Dermis blood vessel endothelial cell (primary cell): ENCODE data around the gene SPEM2. TPM values are rescaled to one million over a fixed set of nuclear protein-coding genes. Genes with fewer than 3 reads are reported as not detected.
"Not testable (repeated sequence)": the region's sequence is repeated elsewhere in the genome, so short reads cannot be mapped to it uniquely, and the experiment has no call there.

ENCODE experiments used
- DNase-seq: peaks from one replicate; pipeline ENCODE4 v3.0.0; 2010
- total RNA-seq: library from RNA; depleted of rRNA; stranded (reverse); fragments of >200 nt; gene quantifications from 2 replicates; pipeline ENCODE4 v1.2.3, GENCODE V29; 2014

Gene SPEM2
- total RNA-seq, 1 donor from 2014 or later = not detected

DNA sequence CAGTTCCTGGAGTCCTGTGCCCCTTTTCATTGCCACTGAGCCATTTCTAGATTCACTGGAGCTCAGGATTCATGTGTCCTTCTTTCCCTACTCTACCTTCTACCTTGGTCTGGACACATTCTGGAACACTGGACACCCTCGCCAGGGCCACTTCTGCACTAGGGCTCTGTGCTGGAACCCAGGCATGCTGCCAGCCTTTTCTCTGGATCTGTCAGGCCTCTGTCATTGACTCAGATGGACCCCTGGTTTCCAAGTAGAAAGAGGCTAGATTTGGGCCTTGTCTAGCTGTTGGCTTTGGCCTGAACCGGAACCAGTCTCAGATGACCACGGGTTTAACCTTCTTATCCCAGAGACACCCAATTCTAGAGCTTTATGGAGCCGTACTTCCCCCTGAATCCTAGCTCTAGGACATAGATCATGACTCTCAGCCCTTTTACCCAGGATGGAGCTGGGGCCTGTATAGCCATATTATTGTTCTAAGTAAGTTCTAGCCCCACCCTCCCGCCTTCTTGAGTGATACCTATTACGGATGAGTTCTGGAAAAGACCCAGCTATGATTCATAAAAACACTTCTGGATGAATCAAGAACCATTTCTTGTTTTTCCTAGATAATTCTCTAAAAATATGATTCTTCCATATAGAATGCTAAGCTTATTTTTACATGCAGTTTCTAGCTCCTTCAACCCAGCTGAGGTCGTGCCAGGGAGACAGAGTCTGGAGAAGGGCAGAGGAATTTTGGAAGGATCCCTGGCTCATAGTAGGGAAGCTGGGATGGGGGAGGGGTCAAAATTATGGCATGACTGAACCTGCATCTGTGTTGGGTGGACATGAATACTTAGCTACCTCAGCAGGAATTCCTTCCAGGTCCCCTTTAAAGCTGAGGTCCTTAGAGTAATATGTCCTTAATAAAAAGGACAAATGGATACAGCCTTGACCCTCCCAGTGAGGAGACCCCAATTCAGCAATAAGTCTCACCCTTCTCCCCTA, 18.4 kb downstream of the SPEM2 start:
- peak; percentile 47 for DNase-seq

DNA sequence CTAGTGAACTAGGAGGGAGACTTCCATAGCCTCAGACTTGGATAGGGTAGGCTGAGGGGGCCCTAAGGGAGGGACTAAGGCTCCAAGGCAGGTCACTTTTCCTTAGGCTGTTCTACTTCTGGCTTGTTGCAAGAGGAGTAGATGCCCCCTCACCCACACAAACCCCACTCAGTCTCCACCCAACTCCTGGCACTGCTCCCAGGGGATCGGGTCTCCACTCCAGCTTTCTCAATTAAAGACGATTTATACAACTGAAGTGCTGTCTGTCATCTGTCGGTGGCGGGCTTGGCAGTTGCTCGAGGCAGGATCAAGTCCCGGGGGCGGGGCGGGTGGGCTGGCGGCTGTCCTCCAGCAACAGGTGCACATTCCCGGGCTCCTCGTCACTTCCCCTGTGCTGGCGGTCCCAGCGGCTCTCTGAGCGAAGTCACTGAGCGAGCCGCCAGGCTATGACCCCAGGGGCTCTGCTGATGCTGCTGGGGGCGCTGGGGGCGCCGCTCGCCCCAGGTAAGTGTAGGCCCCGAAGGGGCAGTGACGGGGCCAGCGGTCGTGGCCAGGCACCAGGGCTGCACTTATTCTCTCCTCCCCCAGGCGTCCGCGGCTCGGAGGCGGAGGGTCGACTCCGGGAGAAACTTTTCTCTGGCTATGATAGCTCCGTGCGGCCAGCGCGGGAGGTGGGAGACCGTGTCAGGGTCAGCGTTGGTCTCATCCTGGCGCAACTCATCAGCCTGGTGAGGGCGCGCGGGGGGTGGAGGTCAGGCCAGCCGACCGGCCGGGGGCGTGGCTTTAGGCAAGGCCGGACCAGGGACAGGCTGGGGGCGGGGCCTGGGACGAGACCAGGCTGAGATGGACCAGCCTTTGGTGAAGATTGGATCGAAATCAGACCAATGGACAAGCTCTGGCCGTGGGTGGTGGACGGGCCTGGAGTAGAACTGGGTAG, 19.5 kb downstream of the SPEM2 start, which contains the start of gene CHRNB1:
CHRNB1 (plus strand) TSS at position 380 of the 937 bp plus-strand sequence; CDS start at position 447, 67 bp downstream.
- DNase-seq = peak; percentile 54

GRCh38 chr17:7445619-7445968, 20.2 kb downstream of the SPEM2 start:
- DNase-seq = no peak

GRCh38 chr17:7448461-7448860, 23.0 kb downstream of the SPEM2 start:
- DNase-seq = no peak

- no peak for DNase-seq
These were observed 34.6 kb downstream of the SPEM2 start for GRCh38 chr17:7459961-7460545.

GRCh38 chr17:7460850-7461660, 35.6 kb downstream of the SPEM2 start:
- DNase-seq = no peak

DNA sequence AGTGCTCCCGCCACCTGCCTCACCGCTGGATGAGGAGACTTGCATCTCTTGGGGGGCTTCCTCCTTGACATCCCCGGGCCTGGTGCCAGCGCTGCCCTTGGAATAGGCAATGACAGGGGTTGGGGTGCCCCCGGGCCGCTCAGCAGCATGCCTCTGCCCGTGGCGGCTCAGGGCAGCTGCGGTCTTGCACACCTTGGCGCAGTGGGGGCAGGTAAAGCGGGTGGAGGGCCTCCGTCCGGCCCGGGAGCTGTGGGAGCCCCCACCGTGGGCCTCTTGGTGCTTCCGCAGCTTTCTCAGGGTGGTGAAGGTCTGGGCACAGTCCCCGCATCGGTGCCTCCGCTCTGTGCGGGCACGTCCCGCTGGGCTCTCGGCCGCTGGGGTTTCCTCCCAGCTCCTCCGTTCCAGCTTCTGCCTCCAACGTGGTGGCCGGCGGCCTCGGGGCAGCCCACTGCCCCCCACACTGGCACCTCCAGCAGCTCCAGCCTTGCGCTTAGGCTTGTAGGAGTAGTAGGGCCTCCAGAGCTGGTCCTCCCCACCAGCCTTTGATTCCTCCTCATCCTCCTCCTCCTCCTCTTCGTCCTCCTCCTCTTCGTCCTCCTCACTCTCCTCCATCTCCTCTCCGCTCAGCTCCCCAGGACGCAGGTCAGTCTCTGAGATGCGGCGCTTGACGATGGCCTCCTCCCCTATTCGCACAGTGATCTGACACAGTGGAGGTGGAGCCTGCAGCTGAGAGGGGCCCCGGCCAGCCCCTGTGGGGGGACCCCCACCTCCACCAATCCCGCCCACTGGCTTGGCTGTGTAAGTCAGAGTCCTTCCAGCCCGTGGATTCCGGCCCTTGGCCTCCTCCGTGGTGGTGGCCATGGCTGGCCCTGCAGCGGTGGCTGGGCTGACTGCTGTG, 37.3 kb downstream of the SPEM2 start:
- DNase-seq = no peak

- no peak for DNase-seq
These were observed 38.0 kb downstream of the SPEM2 start for GRCh38 chr17:7463372-7463846.

GRCh38 chr17:7464081-7464480, 38.7 kb downstream of the SPEM2 start:
- no peak for DNase-seq

DNA sequence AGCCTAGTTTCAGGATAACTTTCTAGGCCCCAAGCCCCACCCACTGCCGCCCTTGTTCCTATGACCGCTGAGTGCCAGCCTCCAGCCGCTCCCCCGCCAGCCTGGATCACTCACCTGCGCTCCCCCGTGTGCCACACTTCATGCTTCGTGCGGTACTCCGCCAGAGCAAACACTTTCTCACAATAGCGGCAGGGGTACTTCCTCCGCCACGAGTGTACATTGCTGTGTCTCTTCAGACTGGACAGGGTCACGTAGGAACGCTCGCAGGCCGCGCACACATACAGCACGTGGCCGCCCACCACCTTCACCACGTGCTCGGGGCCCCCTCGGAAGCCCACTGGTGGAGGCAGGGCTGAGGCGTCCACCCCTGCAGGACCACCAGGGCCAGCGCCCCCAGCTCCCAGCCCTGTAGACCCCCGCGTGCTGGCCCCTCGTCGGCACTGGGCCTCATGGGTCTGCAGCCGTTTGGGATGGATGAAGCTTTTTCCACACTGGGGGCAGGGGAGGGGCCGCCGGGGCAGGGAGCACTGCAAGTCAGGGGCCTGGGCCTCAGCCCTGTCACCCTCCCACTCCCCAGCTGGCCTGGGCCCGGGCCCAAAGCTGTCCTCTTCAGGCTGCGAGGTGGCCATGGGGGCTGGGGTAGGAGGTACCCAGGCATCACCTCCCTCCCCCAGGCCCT, 40.3 kb downstream of the SPEM2 start:
- no peak for DNase-seq

DNA sequence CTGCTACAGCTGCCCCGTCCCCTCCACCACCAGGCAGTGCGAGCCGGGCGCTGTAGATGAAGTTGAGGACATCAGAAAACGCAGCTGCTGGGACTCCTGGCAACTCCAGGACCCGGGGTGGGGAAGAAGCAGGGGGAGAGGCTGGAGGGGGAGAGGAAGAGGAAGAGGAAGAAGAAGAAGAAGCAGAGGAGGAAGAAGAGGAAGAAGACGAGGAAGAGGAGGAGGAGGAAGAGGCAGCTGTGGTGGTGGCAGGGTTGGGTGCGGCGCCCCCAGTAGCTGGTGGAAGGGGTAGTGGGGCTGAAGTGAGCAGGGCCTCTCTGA, 40.9 kb downstream of the SPEM2 start:
- no peak for DNase-seq

DNA sequence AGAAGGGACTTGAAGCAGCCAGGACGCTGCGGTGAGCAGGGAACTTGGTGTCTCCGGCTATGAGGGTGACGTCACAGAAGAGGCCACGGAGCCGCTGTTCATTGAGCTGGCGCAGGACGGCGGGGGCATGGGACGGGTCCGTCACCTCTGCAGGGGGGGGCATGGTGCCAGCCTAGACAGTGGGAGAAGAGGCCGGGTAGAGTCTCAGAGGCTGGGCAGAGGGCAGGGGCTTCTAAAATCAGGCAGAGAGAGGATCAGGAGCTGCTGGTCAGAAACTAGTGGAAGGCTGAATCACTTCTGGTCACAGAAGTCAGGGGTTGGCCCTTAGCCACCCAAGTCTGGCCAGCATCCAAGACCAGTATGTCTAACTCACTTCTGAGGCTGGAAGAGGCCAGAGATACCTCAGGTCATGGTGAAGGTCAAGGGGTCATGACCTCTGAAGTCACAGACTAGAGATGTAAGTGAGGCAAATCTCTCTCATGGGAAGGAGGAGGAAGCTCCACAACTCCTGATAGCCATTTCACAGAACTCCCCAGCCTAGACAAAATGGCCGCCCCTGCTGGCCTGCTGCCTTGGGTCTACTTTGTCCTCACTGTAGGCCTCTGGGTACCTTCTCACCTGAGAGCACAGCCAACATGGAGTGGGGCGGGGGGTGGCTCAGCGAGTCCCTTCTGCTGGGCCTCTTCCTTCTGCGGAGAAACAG, 41.4 kb downstream of the SPEM2 start:
- peak; percentile 82 for DNase-seq

- no peak for DNase-seq
These were observed 42.1 kb downstream of the SPEM2 start for GRCh38 chr17:7467498-7467897.

- DNase-seq = no peak
These were observed 42.9 kb downstream of the SPEM2 start for GRCh38 chr17:7468290-7468689.

- DNase-seq = no peak
These were observed 43.5 kb downstream of the SPEM2 start for GRCh38 chr17:7468804-7469389.

DNA sequence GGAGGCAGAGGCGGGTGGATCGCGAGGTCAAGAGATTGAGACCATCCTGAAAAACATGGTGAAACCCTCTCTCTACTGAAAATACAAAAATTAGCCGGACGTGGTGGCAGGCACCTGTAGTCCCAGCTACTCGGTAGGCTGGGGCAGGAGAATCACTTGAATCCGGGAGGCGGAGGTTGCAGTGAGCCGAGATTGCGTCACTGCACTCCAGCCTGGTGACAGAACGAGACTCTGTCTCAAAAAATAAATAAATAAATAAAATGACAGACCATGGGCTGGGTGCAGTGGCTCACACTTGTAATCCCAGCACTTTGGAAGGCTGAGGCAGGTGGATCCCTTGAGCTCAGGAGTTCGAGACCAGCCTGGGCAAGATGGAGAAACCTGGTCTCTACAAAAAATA, 44.4 kb downstream of the SPEM2 start:
- DNase-seq = not testable (repeated sequence)

DNA sequence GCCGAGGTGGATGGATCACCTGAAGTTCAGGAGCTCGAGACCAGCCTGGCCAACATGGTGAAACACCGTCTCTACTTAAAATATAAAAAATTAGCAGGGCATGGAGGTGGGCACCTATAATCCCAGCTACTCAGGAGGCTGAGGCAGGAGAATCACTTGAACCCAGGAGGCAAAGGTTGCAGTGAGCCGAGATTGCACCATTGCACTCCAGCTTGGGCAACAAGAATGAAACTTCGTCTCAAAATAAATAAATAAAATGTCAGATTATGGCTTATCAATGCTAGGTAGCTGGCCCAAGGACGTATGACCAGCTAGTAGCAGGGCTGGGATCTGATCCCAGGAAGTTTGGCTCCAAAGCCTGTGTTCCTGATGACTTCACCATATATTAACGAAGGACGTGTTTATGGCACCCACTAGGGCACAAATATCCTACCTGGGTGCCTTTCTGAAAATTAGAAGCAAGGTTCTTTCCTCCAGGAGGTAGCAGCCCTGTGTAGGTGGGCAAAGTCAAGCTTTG, 45.1 kb downstream of the SPEM2 start:
- DNase-seq = not testable (repeated sequence)

- DNase-seq = no peak
These were observed 46.3 kb downstream of the SPEM2 start for GRCh38 chr17:7471729-7472128.

GRCh38 chr17:7474767-7475166, 49.4 kb downstream of the SPEM2 start:
- DNase-seq = not testable (repeated sequence)
